Lower lobe of right lung (tissue), 2 donors: ENCODE measurements around the gene STRA8. TPM values are rescaled to one million over a fixed set of nuclear protein-coding genes. Genes with fewer than 3 reads are reported as not detected.

Experiments used
- ATAC-seq, 2 donors: fragments of 200-7000 bp; cut with Tn5 transposase; one replicate each; pipeline ENCODE4 v1.9.1; 2020 to 2022; ENCODE audit warnings: mild to moderate bottlenecking in 2 of 2, moderate library complexity in 2 of 2
- DNase-seq: peaks from one replicate; pipeline ENCODE4 v3.0.0-alpha.2; 2020
- H3K27ac ChIP-seq: fragments of 200-600 bp; one replicate; pipeline ENCODE4 v1.8.0; 2022
- H3K27me3 ChIP-seq: fragments of 200-600 bp; one replicate; pipeline ENCODE4 v1.8.0; 2022; ENCODE audit warnings: low read depth
- H3K36me3 ChIP-seq: fragments of 200-600 bp; one replicate; pipeline ENCODE4 v1.8.0; 2022; ENCODE audit warnings: mild to moderate bottlenecking
- H3K4me1 ChIP-seq: fragments of 200-600 bp; one replicate; pipeline ENCODE4 v1.8.0; 2022
- H3K4me3 ChIP-seq: fragments of 200-600 bp; one replicate; pipeline ENCODE4 v1.8.0; 2022; ENCODE audit warnings: mild to moderate bottlenecking
- H3K9me3 ChIP-seq: fragments of 200-600 bp; one replicate; pipeline ENCODE4 v1.8.0; 2022
- CTCF ChIP-seq: fragments of 200-600 bp; IDR thresholded peaks from one replicate; pipeline ENCODE4 v1.8.0; 2022; ENCODE audit warnings: antibody characterized with exemption, mild to moderate bottlenecking
- intact Hi-C: fragments of 100-400 bp; cut with DNase I; formaldehyde crosslinking; loops from one replicate; pipeline ENCODE4 v1.11.0; 2022
- microRNA-seq: library from miRNA; unstranded; fragments of <30 nt; microRNA quantifications from one replicate; pipeline ENCODE4 v1.2.0, GENCODE V29; 2020; ENCODE audit warnings: borderline number of aligned reads
- total RNA-seq: library from RNA; stranded (reverse); fragmentation: NEBNext Ultra II Directional; extraction: Animal tissue kit (Norgen Biotek cat#: 25700); gene quantifications from one replicate; pipeline ENCODE4 v1.2.1, GENCODE V29; 2021
- donor health status: DM: no; HTN: yes; CAD: no; lungs with severe emphysema.

Gene STRA8
- total RNA-seq, 1 donor from 2014 or later, result not detected

- TF ChIP-seq CTCF, result no peak
- ATAC-seq (no peak), DNase-seq (no peak)
- Histone ChIP-seq H3K4me1 (no peaks in the 10 kb centered on the region), H3K4me3 (no peak overlapping the region), H3K36me3 (no peaks in the 10 kb centered on the region), H3K27me3 (no peaks in the 10 kb centered on the region), H3K27ac (no peak overlapping the region), H3K9me3 (no peaks in the 10 kb centered on the region)
- intact Hi-C loops, result no loop called here
These were observed 67.5 kb downstream of the STRA8 start for GRCh38 chr7:135300913-135301765.

Small RNA genes lying within 50 kb of the gene (microRNA-seq; reads per million reads assigned to microRNA genes)
- gene MIR6509, result not detected

Other genes starting within 250 kb of the STRA8 start
- 6.1 TPM for gene AGBL3, start 247.3 kb upstream of the STRA8 start, total RNA-seq
- 39.3 TPM for gene TMEM140, start 85.8 kb upstream of the STRA8 start, total RNA-seq
- 39.6 TPM for gene CYREN, start 63.1 kb upstream of the STRA8 start, total RNA-seq
- gene WDR91, start 22.3 kb upstream of the STRA8 start, total RNA-seq, result 27.1 TPM